ENCODE measurements around the gene SUSD4.

DNA sequence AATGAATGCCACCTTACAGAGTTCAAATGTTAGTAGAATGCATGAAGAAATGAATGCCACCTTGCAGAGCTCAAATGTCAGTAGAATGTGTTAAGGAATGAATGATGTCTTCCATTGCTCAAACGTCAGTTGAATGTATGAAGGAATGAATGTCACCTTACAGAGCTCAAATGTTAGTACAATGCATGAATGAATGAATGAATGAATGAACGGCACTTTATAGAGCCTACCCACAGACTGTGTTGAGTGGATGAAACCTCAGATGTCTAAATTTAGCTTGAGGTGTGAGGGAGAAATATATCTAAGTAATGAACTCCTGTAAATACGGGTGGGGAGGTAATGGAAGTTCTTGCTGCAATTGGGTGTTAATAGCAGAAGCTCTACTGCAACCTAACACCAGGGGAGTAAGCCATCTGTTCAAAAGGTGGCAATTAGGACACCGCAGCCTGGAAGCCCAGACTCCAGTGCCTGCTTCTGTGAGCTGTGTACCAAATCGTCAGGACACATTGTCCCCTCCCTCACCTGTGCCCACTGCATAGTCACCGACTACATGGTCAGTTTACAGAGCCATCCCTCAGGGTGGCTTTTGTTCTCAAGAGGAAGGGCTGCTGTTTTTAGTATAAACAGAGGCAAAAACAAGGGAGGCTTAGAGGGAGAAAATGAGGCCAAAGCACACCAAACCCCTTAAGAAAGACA lies 26.7 kb downstream of the SUSD4 start:
- no peak for TF ChIP-seq EZH2 (IDR thresholded peaks at IDR 0.05; ENCODE audit: borderline replicate concordance, low read length)
- TF ChIP-seq, protein P1, sequence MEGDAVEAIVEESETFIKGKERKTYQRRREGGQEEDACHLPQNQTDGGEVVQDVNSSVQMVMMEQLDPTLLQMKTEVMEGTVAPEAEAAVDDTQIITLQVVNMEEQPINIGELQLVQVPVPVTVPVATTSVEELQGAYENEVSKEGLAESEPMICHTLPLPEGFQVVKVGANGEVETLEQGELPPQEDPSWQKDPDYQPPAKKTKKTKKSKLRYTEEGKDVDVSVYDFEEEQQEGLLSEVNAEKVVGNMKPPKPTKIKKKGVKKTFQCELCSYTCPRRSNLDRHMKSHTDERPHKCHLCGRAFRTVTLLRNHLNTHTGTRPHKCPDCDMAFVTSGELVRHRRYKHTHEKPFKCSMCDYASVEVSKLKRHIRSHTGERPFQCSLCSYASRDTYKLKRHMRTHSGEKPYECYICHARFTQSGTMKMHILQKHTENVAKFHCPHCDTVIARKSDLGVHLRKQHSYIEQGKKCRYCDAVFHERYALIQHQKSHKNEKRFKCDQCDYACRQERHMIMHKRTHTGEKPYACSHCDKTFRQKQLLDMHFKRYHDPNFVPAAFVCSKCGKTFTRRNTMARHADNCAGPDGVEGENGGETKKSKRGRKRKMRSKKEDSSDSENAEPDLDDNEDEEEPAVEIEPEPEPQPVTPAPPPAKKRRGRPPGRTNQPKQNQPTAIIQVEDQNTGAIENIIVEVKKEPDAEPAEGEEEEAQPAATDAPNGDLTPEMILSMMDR (IDR thresholded peaks at IDR 0.05; ENCODE audit: low read length): no peak

All from OCI-LY1 (cell line).